T1000 (cell line): Measurements from ENCODE around the gene AUP1.

ENCODE experiments used
- DNase-seq: peaks from one replicate; lab custom pipeline; 2025; ENCODE audit warnings: mixed read lengths; lab: John Stamatoyannopoulos, UW

AUP1 gene

DNA sequence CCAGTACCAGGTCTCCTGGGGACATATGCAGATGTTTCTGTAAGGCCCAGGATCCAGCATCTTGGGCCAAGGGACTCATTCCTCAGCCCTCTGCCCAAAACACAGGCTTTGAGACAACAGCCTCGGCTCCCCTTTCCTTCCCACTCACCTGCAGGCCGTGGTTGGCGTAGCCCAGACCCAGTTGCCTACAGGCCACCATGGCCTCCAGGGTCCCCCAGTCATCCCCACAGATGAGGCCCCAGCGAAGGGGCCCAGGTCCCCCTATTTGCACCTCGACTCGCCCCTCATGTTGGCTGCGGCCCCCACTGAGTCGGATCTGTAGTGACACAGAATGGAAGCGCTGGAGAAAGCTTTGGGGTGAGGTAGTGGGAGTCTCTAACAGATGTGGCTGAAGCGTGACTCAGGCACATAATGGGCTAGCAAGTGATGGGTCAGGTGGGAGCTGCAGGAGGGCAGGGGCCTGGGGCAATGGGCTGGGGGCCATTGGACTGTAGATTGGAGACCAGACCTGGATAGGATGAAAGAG is 6.0 kb upstream of the AUP1 start:
- DNase-seq: no peak

DNA sequence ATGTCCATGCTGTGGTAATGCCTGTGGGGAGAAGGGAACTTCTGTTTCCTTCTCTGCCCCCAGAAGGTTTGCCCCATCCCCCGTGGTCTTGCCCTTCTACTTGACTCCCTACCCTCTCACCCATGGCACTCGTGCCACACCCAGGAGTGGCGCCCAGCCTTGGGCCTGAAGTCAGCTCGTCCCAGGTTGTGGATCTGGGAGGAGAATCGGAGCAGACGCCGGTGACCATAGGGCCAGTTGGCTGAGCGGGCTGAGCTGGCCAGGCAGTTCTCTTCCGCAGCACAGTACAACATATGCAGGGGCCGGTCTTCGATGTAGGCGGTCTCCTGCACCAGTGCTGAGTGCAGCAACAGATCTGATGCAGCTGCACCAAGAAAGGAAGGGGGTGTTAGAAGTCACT is 4.9 kb upstream of the AUP1 start:
- DNase-seq: no peak

DNA sequence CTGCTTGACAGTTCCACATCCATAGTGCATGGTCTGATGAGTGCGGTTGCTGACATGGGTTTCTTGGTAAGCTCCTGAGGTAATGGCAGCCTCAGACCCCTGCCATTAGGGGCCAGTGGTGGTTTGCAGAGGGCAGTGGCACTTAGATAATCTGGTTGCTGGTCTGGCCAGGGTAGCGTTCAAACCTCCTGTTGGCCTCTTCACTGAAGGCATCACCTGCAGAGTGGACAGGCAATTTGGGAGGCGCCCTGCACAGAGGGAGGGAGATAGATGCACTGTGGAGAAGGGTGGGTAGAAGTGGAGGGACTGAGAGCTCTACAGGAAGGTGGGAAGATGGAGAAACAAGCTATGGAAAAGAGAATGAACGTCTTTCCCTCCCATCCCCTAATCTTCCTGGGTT is 4.0 kb upstream of the AUP1 start:
- DNase-seq: no peak

DNA sequence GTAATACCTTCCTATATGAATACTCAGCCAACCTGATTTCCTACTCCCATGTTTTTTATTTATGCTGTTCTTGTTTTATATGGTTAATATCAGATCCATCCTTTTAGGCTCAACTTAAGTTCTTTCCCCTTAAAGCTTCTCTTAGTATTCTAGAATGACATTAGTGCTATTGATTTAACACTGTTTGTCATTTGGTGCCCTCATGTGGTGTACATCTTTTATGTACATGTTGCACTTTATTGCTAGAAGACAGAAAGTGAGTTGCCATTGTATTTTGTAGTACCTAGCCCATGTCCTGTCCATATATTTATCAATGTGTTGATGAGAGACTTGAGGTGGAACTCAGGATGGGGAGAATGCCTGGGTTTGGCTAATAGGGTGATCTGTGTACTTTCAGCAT is 2.7 kb upstream of the AUP1 start:
- no peak for DNase-seq

DNA sequence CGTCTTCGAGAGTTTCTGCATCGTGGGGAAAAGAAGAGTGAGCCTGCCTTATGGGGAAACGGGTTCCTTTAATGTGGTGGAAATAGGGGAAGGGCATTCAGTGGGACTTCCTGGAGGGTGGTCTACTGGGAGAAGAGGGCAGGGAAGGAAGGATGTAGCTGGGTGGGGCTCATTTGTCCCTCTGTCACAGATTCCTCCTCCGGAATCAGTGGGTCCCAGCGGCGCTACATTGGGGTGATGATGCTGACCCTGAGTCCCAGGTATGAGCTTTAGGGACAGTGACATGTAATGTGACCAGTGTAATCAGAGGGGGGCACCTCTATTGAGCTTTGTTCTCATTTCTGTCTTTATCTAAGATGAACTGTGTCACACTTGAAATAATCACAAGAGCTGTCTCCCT is 2.2 kb upstream of the AUP1 start:
- no peak for DNase-seq

DNA sequence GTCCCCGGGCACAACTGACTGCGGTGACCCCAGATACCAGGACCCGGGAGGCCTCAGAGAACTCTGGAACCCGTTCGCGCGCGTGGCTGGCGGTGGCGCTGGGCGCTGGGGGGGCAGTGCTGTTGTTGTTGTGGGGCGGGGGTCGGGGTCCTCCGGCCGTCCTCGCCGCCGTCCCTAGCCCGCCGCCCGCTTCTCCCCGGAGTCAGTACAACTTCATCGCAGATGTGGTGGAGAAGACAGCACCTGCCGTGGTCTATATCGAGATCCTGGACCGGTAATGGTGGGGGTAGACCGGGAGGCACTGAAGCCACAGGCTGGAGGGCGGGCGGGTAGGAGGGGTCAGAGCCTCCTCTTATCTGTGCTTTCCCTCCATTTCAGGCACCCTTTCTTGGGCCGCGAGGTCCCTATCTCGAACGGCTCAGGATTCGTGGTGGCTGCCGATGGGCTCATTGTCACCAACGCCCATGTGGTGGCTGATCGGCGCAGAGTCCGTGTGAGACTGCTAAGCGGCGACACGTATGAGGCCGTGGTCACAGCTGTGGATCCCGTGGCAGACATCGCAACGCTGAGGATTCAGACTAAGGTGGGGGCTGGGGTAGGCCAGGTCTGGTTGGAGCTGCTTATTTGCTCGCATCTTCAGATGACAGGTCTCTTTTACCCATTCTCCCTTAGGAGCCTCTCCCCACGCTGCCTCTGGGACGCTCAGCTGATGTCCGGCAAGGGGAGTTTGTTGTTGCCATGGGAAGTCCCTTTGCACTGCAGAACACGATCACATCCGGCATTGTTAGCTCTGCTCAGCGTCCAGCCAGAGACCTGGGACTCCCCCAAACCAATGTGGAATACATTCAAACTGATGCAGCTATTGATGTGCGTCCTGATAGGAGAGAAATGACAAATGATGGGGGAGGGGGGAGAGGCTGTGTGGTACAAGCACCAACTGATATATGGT is 1.0 kb upstream of the AUP1 start:
- DNase-seq: no peak

DNA sequence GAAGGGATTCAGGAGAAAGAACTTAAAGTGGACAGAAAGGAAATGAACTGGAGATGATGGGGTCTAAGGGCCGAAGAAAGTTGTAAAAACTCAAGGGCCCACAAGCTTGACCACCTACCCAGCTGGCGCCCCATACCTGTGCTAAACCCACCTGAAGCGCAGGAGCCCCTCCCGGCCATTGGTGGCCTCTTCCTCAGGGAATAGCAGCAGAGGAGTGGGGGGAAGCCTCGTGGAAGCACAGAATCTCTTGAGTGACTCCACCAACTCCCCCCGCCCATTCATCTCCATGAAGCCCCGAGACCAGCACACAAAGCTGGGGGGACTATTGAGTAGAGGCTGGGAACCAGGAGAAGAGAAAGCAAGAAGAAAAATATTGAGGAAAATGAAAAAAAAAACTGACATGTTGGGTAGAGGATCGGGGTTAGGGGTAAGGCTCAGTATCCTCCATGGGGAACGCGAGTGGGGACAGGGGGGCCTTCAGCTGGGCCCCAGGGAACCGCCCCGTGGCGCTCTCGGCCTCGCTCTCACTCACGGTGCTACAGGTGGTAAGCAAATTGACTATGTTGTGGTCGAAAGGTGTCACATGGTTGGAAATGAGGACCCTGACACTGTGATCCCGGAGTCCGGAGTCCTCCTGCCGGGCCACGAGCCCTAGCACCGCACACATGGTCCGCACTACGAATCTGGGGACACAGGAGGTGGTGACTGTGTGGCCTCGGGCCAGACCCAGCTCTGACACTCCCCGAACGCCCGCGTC is 728 bp downstream of the AUP1 start:
- no peak for DNase-seq

DNA sequence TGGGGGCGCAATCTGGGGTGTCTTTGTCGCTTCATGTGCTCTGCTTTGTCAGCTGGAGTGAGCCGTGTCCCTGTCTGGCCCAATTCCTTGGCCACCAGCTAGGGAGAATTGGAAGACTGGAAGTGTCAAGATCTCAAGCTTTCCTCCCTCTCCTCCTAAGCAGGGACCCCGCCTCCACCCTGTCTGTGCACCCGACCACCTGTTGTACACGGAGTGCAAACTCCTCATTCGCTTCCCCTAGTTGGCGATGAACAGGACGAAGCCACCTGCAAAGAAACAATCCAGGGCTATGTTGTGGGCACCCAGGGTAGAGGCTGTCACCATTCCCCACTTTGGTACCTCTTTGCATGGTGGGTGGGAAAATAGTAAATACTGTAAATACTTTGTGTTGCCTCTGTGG is 1.8 kb downstream of the AUP1 start:
- DNase-seq: no peak

DNA sequence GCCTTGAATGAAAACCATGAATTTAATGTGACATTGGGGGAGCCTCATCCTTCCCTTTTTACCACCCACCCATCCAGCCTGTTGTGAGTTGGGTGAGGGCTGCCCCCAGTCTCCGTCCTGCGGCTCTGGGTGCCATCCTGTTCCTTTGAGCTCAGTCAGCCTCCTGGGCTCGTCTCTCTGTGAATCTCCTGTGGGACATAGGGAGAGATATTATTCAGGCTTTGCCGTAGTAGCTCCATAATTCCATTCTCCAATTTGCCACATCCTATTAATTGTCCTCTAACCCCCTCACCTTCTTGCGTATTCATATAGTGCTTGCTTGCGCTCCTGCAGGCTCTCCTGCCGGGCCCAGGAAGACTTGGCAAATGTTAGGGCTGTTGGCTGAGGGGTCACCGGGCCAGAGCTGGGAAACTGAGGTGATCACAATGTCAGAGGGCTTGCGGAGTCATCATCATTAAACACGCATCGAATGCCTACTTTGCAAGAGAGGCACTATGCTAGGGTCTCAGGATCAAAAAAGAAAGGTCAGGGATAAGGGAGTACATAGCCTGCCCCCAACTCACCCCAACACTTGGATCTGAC is 2.8 kb downstream of the AUP1 start:
- no peak for DNase-seq

DNA sequence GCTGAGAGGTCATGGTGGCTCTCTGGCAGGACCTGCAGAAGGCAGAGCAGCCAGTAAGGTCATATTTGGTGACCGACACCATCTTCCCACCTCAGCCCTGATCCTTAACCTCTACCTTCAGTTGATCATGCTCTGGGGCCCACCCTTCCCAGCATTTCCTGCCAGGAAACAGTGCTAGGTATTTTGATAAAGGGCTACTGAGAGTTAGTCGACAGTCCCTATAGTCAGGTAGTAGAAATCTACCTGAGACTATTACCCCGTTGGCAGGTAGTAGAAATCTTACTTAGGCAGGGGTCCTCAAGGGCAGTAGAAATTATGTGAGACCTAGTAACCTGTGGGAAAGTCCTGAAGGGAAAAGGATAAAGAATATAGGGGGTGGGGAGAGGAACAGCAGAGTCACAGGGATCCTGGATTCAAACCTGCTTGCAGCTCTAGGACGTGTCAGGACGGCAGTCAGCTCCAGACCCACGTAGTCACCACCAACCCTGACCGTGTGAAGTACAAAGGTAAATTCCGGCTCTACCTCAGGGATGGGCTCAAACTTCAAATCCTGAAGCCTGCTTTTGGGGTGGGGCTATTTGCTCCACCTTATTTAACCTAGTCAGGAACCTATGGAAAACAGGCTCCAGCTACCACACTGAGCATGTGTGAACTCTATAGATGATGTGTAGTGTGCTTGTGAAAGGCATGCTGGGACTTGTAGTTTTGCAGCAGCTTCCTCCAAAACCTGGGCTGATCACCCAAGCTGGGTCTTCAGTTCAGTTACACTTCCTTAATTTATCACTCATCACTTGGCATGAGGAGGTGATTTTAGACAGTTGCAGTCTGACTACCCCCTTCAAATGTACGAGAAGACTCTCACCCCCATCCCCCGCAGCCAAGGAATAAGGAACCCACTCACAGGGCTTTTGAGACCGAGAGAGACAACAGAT is 3.5 kb downstream of the AUP1 start, which contains the start of gene DQX1:
DQX1 (minus strand) TSS at position 515 of the 932 bp plus-strand sequence; CDS start at position 13, 502 bp downstream.
- no peak for DNase-seq

DNA sequence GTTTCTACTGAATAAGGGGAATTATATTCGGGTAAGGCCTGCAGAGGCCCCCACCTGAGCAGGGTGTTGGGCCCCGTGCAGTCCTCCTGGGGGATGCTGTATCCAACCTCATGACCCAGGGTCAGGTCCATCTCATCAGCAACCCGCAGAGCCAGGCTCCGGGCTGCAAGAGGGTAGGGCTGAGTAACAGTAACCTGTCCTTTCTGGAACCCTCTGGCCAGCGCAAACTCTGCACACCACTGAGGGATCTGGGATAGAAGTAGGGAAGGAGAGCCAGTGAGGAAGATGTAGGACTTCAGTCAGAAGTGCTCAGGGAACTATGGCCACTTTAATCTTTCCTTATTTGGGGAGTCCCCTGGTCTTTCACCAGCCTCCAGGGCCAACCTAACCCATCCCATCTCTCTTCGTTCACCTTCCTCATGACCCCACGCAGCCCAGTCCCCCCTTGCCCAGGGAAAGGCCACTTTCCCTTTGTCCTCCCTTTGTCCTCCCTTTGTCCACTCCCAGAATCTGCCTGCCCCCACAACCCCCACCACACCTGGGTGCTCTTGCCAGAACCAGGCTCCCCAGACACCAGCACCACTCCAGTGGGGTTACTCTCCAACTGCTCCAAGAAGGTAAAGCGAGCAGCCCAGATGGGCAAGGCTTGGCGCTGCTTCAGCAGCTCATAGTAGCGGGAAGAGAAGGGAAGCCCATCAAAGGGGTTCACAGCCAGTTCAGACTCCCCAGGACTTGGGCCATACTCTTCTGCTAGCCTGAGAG is 4.4 kb downstream of the AUP1 start:
- no peak for DNase-seq

DNA sequence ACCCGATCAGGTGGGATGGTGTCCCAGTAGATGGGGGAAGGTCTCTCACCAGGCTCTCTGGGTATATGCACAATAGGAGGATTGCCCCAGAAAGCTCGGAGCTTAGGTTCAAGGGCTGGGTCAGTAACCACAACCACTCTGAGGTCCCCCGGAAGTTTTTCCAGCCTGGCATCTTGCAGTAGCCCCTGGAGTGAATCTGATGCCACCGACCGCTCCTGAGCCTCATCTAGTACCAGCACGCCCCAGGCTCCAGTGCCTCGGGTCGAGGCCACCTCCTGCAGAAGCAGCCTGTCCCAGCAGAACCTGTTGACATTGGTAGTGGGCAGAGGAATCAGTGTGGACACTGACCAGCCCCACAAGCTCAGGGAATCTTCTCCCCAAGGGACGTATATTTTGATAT is 5.5 kb downstream of the AUP1 start:
- no peak for DNase-seq

DNA sequence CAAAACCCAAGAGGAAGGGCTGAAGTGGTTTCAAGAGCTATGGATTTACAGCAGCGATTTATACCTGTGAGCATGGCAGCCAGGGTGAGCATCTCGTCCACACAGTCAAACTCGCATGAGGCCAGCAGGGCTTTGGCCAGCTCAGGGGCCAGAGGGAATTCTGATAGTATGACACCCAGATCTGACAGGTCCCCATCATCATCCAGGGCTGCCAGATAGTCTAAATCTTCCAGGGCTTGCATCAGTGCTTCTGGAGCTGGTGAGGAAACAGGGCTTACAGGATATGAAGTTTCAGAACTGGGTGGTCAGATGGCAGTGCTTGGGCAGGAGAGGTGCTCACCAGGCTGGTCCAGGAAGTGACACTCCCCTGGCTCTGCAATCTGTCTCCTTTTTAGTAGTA is 7.0 kb downstream of the AUP1 start:
- DNase-seq: no peak

DNA sequence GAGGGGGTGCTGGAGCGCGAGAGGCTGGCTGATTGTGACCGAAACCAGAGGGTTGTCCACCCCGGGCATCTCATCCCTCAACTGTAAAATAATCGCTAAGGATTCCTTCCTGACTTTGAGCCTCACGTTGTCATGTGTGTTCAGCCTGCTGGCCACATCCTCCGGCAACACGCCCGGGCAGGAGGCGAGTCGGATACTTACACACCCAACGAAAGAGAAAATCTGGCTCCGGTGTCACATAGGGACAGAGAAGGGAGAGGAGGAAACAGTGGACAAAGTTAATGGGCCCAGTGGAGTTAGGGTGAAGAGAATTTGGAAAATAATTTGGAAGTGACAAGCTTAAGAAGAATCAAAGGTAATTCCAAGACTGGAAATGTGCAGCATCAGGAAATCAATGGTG is 12.9 kb downstream of the AUP1 start:
- no peak for DNase-seq

DNA sequence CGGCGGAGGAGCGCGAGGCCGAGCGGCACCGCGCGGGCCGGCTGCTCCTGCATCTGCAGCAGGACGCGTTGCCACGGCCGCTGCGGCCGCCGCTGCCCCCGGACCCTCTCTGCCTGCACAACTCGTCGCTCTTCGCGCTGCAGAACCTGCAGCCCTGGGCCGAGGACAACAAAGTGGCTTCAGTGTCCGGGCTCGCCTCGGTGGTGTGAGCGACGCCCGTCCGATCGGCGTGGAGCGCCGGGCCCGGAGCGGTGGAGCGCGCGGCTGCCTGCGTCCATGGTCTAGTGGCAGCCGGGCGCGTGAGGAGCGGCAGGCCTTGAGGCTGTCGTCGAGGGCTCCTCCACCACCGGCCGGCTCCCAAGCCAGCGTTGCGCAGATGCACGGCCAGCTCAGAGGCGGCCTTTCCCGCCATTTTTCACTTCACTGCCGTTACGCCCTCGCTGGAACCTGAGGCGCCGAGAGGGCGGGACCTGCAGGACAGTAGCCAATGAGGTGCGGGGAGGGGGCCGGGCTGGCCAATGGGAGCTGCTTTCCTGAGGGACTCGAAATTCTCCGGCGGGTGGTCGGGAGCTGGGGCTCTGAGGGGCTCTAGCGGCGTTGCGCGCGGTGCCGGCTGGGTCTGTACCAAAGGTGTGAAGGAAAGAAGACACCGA is 13.4 kb downstream of the AUP1 start:
- DNase-seq: no peak

DNA sequence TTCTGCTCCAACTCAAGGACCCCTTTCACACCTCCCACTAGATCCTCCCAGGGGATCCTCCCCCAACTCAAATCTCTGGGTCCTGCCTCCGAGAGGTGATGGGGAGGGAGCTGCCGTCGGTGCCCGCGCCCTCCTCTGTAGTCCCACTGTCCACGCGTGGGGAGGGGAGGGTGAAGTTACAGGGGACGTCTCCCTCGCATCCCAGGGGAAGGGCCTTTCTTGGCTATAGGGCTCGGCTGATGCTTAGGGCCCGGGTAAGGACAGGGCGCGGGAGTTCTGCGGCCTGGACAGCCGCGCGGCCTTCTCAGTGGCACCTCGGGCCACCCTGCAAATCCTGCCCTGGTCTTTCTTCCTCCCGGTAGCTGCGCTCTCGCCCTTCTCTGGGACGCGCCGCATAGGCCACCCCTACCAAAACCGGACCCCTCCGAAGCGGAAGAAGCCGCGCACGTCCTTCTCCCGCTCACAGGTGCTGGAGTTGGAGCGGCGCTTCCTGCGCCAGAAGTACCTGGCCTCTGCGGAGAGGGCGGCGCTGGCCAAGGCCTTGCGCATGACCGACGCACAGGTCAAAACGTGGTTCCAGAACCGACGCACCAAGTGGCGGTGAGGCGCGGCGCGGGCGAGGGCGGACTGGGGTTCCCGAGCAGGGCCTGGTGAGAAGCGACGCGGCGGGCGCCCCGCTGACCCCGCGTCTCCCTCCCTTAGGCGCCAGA is 14.1 kb downstream of the AUP1 start:
- no peak for DNase-seq

DNA sequence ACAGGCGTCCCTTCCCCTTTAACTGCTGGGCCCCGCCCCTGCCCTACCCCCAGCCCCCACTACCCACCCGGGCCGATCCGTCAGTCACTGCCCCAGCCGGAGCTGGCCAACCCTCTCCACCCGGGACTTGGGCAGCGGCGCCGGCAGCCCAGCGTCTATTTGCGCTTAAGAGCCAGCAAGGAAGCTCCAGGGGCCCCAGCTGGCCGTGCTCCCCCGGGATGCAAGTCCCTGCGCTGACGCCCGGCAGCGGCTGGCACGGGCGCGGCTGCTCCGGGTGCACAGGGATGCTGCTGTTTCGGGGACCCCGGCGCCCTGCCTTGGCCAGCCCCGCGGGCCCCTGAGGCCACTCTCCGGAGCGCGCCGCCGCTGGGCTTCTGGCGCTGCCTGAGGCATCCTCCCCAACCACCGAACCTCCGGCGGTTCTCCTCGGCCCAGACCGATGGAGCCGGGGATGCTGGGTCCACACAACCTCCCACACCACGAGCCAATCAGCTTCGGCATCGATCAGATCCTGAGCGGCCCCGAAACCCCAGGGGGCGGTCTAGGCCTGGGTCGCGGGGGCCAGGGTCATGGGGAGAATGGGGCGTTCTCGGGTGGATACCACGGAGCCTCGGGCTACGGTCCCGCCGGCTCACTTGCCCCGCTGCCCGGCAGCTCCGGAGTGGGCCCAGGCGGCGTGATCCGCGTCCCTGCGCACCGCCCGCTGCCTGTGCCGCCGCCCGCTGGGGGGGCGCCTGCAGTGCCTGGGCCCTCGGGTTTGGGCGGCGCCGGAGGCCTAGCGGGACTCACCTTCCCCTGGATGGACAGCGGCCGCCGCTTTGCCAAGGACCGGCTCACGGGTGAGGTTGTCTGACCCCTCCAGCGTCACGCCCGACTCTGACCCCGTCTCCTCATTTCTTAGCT is 14.9 kb downstream of the AUP1 start, which contains the start of gene TLX2:
TLX2 (plus strand) TSS at position 83 of the 903 bp plus-strand sequence; CDS start at position 440, 357 bp downstream.
- DNase-seq: no peak
